GM12891 (cell line): ENCODE data around the gene ITPA.
"Not testable (repeated sequence)": the region's sequence is repeated elsewhere in the genome, so short reads cannot be mapped to it uniquely, and the experiment has no call there.

Experiments
- PAX5 ChIP-seq: IDR thresholded peaks from 2 replicates; pipeline ENCODE4 v1.6.1; 2011; ENCODE audit warnings: low read length, moderate library complexity, mild to moderate bottlenecking; ENCODE audit not compliant: insufficient read depth, severe bottlenecking
- POLR2A ChIP-seq: IDR thresholded peaks from 2 replicates; pipeline ENCODE4 v1.6.1; 2011; ENCODE audit warnings: low read depth, low read length, control low read depth
- POLR2AphosphoS5 ChIP-seq: IDR thresholded peaks from 2 replicates; pipeline ENCODE4 v1.6.1; 2011; ENCODE audit warnings: low read depth, low read length, control low read depth
- POU2F2 ChIP-seq: IDR thresholded peaks from 2 replicates; pipeline ENCODE4 v1.6.1; 2011; ENCODE audit warnings: low read depth, mild to moderate bottlenecking, control low read depth, low read length, moderate library complexity
- SPI1 ChIP-seq: IDR thresholded peaks from 2 replicates; pipeline ENCODE4 v1.6.1; 2011; ENCODE audit warnings: low read depth, low read length, control low read depth
- TAF1 ChIP-seq: IDR thresholded peaks from 2 replicates; pipeline ENCODE4 v1.6.1; 2011; ENCODE audit warnings: low read depth, low read length, control low read depth

DNA sequence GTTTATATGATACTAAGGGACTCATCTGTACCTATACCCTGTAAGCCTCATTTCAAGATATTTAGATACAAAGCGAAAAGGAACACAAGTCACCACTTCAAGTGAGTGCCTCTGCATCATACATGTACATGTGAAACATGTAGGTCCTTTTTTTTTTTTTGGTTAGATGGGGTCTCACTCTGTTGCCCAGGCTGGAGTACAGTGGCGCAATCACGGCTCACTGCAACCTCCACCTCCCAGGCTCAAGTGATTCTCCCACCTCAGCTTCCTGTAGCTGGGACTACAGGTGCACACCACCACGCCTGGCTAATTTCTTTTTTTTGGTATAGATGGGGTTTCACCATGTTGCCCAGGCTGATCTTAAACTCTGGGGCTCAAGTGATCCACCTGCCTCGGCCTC is 26.9 kb upstream of the ITPA start:
- TF ChIP-seq POLR2AphosphoS5, POLR2A, SPI1, TAF1, POU2F2, PAX5: not testable (repeated sequence)
